Left lobe of liver (tissue), 2 donors: ENCODE data around the gene ZNF667. TPM values are rescaled to one million over a fixed set of nuclear protein-coding genes. Genes with fewer than 3 reads are reported as not detected.

ENCODE experiments used
- ATAC-seq: fragments of 200-7000 bp; cut with Tn5 transposase; one replicate; pipeline ENCODE4 v1.9.1; 2020; ENCODE audit warnings: mild to moderate bottlenecking, moderate library complexity
- DNase-seq: peaks from one replicate; pipeline ENCODE4 v3.0.0-alpha.2; 2020; ENCODE audit warnings: low spot score
- total RNA-seq: library from RNA; stranded (reverse); gene quantifications from one replicate; pipeline ENCODE4 v1.2.1, GENCODE V29; 2021
- donor health status: DM: no; HTN: no; CAD: no; lungs with moderate emphysema.
- donor health status: DM: no; HTN: yes; CAD: no.

The ZNF667 gene
- total RNA-seq, result 0.63 TPM

GRCh38 chr19:56476651-56477428 is at the start of gene ZNF667:
ZNF667 (minus strand) TSS chr19:56477345; CDS start chr19:56462370, 14,975 bp downstream.
- no peak for DNase-seq
- ATAC-seq, result no peak

GRCh38 chr19:56525214-56525860 is 48.2 kb upstream of the ZNF667 start:
- ATAC-seq (no peak), DNase-seq (no peak)

- no peak for ATAC-seq
- DNase-seq, result no peak
Observed at GRCh38 chr19:56508290-56508778, 31.2 kb upstream of the ZNF667 start.

GRCh38 chr19:56507446-56508289 is 30.5 kb upstream of the ZNF667 start, which contains the start of gene ZNF471:
ZNF471 (plus strand) TSS chr19:56507855; CDS start chr19:56511572, 3,717 bp downstream.
- DNase-seq (peak; percentile 97), ATAC-seq (peak; percentile 99)

GRCh38 chr19:56504581-56504980 is 27.4 kb upstream of the ZNF667 start:
- ATAC-seq (no peak), DNase-seq (no peak)

GRCh38 chr19:56491399-56491798 is 14.3 kb upstream of the ZNF667 start:
- no peak for DNase-seq
- no peak for ATAC-seq

- DNase-seq, result peak; percentile 84
- peak; percentile 94 for ATAC-seq
Observed at GRCh38 chr19:56477429-56478338, 539 bp upstream of the ZNF667 start.

- DNase-seq (no peak), ATAC-seq (no peak)
Observed at GRCh38 chr19:56476093-56476492, 1.1 kb downstream of the ZNF667 start.

GRCh38 chr19:56474308-56474707 is 2.8 kb downstream of the ZNF667 start:
- ATAC-seq (no peak), DNase-seq (no peak)

- no peak for DNase-seq
Observed at GRCh38 chr19:56441206-56441792, 35.8 kb downstream of the ZNF667 start.

GRCh38 chr19:56423985-56424353 is 53.2 kb downstream of the ZNF667 start:
- no peak for ATAC-seq
- DNase-seq, result no peak

More at GRCh38 chr19:56441206-56441792, 35.8 kb downstream of the ZNF667 start:
- no peak for ATAC-seq

- DNase-seq (no peak), ATAC-seq (no peak)
Observed at GRCh38 chr19:56423276-56423984, 53.7 kb downstream of the ZNF667 start.

- ATAC-seq (no peak), DNase-seq (no peak)
Observed at GRCh38 chr19:56405062-56405461, 72.1 kb downstream of the ZNF667 start.

GRCh38 chr19:56404705-56405056 is 72.5 kb downstream of the ZNF667 start:
- no peak for ATAC-seq
- no peak for DNase-seq

- DNase-seq (peak; percentile 98), ATAC-seq (peak; percentile 96)
Observed at GRCh38 chr19:56403764-56404704, 73.1 kb downstream of the ZNF667 start, which contains the start of gene ZNF583. ZNF583 (plus strand) TSS chr19:56404332; CDS start chr19:56407115, 2,783 bp downstream.

GRCh38 chr19:56403261-56403660 is 73.9 kb downstream of the ZNF667 start:
- DNase-seq, result no peak
- ATAC-seq, result no peak

GRCh38 chr19:56400485-56400884 is 76.7 kb downstream of the ZNF667 start:
- ATAC-seq, result no peak
- DNase-seq, result no peak

- ATAC-seq, result no peak
- DNase-seq, result no peak
Observed at GRCh38 chr19:56398809-56399208, 78.3 kb downstream of the ZNF667 start.
